Dendritic cell treated with granulocyte-macrophage colony-stimulating factor and Interleukin-4, amounts not matched to agents 40 ng/mL and 50 ng/mL, for 4 days (primary cell): Measurements from ENCODE around the gene SOX15.
A peak's percentile ranks its signal among the peaks of the same experiment; 100 is the strongest.
"Not testable (repeated sequence)": the region's sequence is repeated elsewhere in the genome, so short reads cannot be mapped to it uniquely, and the experiment has no call there.

Source experiments
- H3K27ac Mint-ChIP-seq: one replicate; pipeline ENCODE4 v1.8.0; 2022; ENCODE audit warnings: mild to moderate bottlenecking, mixed read lengths
- H3K27me3 Mint-ChIP-seq: one replicate; pipeline ENCODE4 v1.8.0; 2022; ENCODE audit warnings: mild to moderate bottlenecking, mixed read lengths
- H3K36me3 Mint-ChIP-seq: one replicate; pipeline ENCODE4 v1.8.0; 2022; ENCODE audit warnings: low read depth, mixed read lengths
- H3K4me1 Mint-ChIP-seq: one replicate; pipeline ENCODE4 v1.8.0; 2022; ENCODE audit warnings: low read depth, mixed read lengths
- H3K4me3 Mint-ChIP-seq: one replicate; pipeline ENCODE4 v1.8.0; 2022; ENCODE audit warnings: mild to moderate bottlenecking, moderate library complexity, mixed read lengths
- H3K9me3 Mint-ChIP-seq: one replicate; pipeline ENCODE4 v1.8.0; 2022; ENCODE audit warnings: mixed read lengths
- intact Hi-C: fragments of 100-400 bp; cut with micrococcal nuclease; formaldehyde crosslinking; loops from one replicate; pipeline ENCODE4 v1.15.0; 2022

SOX15 gene

DNA sequence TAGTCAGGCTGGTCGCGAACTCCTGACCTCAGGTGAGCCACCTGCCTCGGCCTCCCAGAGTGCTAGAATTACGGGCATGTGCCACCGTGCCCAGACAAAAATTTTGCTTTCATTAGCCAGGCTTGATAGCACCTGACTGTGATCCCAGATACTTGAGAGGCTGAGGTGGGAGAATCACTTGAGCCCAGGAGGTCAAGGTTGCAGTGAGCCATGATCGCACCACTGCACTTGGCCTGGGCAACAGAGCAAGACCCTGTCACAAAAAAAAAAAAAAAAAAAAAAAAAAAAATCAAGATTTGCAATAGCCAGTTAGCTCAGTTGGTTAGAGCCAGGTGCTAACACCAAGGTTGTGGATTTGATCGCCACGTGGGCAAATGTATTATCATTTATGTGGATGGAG is 30.9 kb upstream of the SOX15 start:
- peaks cover 16% of the 10 kb centered on the region for H3K36me3 Mint-ChIP-seq
- H3K4me3 Mint-ChIP-seq: no peak overlapping the region
- H3K27me3 Mint-ChIP-seq: no peaks in the 10 kb centered on the region
- no peaks in the 10 kb centered on the region for H3K9me3 Mint-ChIP-seq
- H3K27ac Mint-ChIP-seq: no peak overlapping the region
- intact Hi-C loops: no loop called here
- peaks cover 9% of the 10 kb centered on the region for H3K4me1 Mint-ChIP-seq

DNA sequence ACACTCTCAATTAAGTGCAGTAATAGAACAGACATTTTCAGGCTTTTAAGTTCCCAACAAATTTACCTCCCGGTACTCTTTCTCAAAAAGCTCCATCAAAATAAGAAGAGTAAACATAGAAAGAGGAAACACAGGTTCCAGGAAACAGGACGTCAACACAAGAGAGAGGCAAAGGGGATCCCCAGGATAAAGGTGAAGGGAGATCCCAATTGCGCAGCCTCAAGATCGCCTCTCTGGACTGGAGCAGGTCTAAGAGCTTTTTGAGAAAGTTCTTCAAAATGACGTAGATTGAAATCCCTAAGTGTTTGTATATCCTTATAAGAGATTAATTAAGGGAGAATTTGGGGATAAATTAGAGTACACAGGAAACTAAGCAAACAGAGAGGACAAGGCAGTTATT is 28.7 kb upstream of the SOX15 start:
- peaks cover 14% of the 10 kb centered on the region for H3K36me3 Mint-ChIP-seq
- no peak overlapping the region for H3K27ac Mint-ChIP-seq
- H3K9me3 Mint-ChIP-seq: no peaks in the 10 kb centered on the region
- intact Hi-C loops: no loop called here
- H3K4me3 Mint-ChIP-seq: no peak overlapping the region
- H3K4me1 Mint-ChIP-seq: peaks cover 11% of the 10 kb centered on the region
- no peaks in the 10 kb centered on the region for H3K27me3 Mint-ChIP-seq

DNA sequence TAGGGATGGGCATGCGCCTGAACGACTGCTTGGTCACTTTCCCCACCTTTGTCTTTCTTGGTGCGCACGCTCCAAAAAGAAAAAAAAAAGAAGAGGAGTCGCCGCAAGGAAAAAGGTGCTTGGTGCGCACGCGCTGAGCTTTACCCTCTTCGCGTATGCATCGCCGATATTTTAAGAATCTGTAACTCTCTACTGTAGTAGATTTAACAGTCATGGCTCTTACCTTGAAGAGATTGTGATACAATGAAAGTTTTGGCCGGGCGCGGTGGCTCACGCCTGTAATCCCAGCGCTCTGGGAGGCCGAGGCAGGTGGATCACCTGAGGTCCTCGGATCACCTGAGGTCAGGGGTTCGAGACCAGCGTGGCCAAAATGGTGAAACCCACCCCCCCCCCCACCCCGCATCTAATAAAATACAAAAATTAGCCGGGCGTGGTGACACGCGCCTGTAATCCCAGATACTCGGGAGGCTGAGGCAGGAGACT is 25.4 kb upstream of the SOX15 start:
- Mint-ChIP-seq H3K9me3 (no peaks in the 10 kb centered on the region), H3K4me1 (peaks cover 43% of the 10 kb centered on the region), H3K27me3 (no peaks in the 10 kb centered on the region), H3K36me3 (peaks cover 35% of the 10 kb centered on the region), H3K4me3 (peak overlapping the region; percentile 92), H3K27ac (peak overlapping the region; percentile 80)
- intact Hi-C loops: loop anchor here (1.0 kb wide), 1 partner anchor 12 kb away; the partner anchor contains the start of gene SAT2

DNA sequence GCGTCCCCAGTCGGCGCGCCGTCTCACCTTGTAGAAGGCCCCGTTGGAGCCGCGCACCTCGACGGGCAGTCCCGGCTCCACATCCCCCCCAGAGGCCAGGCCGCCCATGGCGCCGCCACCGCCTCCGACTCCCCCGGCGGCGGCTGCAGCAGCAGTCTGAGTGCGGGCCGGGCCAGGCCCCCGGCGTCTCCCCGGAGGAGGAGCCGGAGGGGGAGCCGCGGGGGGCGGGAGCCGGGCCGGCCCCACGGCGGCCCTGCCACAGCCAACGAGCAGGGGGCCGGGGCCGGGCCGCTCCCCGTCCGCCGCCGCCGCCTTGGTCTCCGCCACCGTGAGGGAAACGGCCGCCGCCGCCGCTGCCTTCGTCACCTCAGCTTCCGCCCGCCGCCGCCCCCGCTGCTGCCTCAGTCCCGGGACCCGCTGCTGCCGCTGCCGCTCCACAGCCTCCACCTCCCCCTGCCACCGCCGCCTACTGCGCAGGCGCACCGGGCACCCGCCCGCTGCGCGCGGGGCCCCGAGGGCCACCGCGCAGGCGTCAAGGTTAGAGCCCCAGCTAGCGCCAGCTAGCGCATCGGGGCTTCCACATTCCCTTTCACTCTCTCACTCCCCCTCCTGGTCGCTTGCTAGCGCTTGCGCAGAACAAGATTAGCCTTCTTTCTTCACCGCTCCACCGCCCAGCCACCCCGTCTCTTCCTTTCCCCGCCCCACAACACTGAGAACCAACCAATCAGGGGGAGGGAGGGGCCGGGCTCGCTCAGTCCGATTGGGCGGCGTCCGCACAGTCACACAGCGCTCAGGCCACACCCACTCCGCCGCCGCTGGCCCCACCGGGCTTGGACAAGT is 24.8 kb upstream of the SOX15 start, which contains the start of gene FXR2:
Gene FXR2, minus strand, starts transcription at position 473 of the 840 bp plus-strand sequence. Its CDS starts 365 bp downstream, at position 108.
- H3K27me3 Mint-ChIP-seq: no peaks in the 10 kb centered on the region
- peak within 1 kb of the TSS; percentile 80 for H3K27ac Mint-ChIP-seq
- H3K36me3 Mint-ChIP-seq: peaks cover 37% of the 10 kb centered on the region
- no peaks in the 10 kb centered on the region for H3K9me3 Mint-ChIP-seq
- H3K4me3 Mint-ChIP-seq: peak within 1 kb of the TSS; percentile 92
- intact Hi-C loops: loop anchor here (1.0 kb wide), 1 partner anchor 13 kb away; the partner anchor contains the start of gene SAT2
- peaks cover 47% of the 10 kb centered on the region for H3K4me1 Mint-ChIP-seq

DNA sequence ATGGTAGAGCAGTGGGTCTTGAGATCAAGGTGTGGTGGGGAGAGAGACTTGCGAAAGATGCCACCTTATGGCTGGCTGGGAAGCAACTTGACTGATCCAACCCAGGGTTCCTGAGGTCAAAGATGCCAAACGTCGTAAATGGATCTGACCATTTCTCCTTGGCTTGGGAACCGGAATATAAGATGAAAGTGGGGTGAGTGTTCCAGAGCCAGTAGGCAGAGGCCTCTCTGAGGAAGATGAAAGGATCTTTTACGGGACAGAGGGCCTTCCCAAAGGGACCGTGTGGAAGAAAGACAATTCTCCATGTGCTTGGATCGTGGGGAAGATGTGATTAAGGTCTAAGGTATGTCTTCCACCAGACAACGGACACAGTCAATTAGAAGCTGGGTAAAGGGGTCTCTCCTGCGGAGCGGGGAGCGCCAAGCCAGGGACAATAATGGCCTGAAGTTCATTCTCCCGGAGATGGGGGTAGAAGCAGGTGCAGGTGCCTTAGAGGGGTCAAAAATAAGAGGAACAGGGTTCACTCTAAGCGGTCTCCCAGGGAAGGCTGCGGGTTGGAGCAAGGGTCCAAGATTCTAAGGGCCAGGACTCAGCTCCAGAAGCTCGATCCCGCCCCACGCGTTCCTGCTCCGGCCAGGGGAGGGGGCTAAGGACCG is 24.0 kb upstream of the SOX15 start:
- no peaks in the 10 kb centered on the region for H3K27me3 Mint-ChIP-seq
- H3K36me3 Mint-ChIP-seq: peaks cover 41% of the 10 kb centered on the region
- peaks cover 52% of the 10 kb centered on the region for H3K4me1 Mint-ChIP-seq
- intact Hi-C loops: no loop called here
- peak overlapping the region; percentile 92 for H3K4me3 Mint-ChIP-seq
- no peaks in the 10 kb centered on the region for H3K9me3 Mint-ChIP-seq
- H3K27ac Mint-ChIP-seq: peak overlapping the region; percentile 80

DNA sequence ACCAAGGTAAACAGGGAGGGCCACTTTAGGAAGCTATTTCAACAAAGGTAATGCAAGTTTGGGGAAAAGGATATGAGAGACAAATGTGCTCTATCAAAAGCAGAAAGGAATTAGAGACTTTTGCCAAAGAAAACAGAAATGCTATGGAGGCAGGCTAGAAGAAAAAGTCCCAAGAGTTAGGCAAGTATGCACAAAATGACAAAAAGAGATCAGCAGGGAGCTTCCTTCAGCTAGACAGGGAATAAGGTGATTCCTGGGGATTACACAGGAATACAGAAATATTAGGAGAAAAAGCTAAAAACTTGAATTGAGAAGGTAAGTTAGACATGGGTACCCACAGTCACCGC is 22.4 kb upstream of the SOX15 start:
- Mint-ChIP-seq H3K27me3 (no peaks in the 10 kb centered on the region), H3K36me3 (peaks cover 48% of the 10 kb centered on the region), H3K4me3 (peak overlapping the region; percentile 55), H3K4me1 (peaks cover 47% of the 10 kb centered on the region), H3K27ac (peak overlapping the region; percentile 28), H3K9me3 (no peaks in the 10 kb centered on the region)
- intact Hi-C loops: no loop called here

DNA sequence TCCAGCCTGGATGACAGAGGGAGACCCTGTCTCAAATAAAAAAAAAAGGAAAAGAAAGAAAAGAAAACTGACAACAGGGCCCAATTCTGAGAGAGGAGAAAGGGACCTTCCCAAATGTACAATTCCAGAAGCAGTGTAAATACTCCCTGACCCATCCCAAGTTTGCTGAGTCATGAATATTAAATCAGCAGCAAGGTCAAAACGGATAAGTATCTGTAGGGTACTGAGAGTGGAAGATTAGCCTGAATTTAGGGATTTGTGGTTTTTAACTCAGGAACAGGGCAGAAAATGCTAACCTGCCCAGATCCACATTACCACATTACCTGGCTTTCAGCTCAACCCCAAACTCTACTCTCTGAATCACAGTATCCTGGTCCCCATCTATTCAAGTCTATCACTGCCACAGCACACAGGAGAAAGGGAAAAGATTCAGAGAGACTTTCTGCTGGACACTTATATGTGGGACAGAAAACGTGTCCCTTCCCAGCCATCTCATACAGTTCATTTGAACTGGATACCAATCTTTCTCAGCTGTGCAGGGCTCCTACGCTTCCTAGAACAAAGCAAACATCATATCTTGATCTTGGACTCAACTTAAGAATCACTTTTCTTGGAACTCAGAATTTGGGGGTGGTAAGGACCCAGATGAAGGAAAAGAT is 21.9 kb upstream of the SOX15 start:
- Mint-ChIP-seq H3K9me3 (no peaks in the 10 kb centered on the region), H3K27ac (peak overlapping the region; percentile 28), H3K36me3 (peaks cover 48% of the 10 kb centered on the region), H3K4me3 (peak overlapping the region; percentile 55), H3K27me3 (no peaks in the 10 kb centered on the region), H3K4me1 (peaks cover 47% of the 10 kb centered on the region)
- intact Hi-C loops: no loop called here

DNA sequence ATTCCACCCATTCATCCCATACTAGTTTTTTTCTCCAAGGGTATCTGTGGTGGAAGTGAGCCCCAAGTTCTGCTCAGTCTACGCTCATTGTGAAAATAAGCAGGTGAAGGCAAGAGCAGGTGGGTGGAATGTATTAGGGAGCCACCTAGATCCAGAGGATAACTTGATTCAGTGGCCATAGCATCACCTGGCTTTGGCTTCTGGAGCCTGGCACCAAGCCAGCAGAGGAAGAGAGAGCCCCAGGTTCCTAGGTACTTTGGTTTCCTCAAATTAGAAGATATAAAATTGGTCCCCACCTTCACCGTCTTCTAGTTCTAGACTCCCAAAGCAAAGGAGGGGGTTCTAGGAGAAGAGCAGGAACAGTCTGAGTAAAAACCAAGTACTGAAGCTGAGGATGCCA is 20.7 kb upstream of the SOX15 start:
- H3K27ac Mint-ChIP-seq: no peak overlapping the region
- peaks cover 52% of the 10 kb centered on the region for H3K4me1 Mint-ChIP-seq
- H3K36me3 Mint-ChIP-seq: peaks cover 58% of the 10 kb centered on the region
- intact Hi-C loops: no loop called here
- H3K27me3 Mint-ChIP-seq: no peaks in the 10 kb centered on the region
- H3K9me3 Mint-ChIP-seq: no peaks in the 10 kb centered on the region
- H3K4me3 Mint-ChIP-seq: no peak overlapping the region

DNA sequence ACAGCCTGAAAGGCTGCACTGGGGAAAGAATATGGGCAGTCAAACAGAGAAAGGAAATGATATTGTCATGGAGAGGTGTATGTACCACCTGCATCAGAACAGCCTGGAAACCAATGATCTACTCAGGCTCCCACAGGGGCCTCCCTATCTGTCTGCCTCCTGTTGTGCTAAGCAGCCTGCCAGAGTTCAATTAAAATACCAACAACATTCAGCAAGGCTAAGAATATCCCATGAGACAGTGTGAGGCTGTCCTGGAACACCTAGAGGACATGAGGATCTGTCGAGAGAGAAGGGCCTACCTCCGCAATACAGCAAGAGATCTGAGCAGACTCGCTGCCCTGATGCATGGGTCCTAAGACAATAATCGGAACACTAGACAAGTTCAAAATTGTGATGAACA is 16.4 kb upstream of the SOX15 start:
- Mint-ChIP-seq H3K27ac (no peak overlapping the region), H3K36me3 (peaks cover 76% of the 10 kb centered on the region), H3K27me3 (no peaks in the 10 kb centered on the region), H3K4me3 (no peak overlapping the region), H3K4me1 (peaks cover 23% of the 10 kb centered on the region), H3K9me3 (no peaks in the 10 kb centered on the region)
- intact Hi-C loops: no loop called here

DNA sequence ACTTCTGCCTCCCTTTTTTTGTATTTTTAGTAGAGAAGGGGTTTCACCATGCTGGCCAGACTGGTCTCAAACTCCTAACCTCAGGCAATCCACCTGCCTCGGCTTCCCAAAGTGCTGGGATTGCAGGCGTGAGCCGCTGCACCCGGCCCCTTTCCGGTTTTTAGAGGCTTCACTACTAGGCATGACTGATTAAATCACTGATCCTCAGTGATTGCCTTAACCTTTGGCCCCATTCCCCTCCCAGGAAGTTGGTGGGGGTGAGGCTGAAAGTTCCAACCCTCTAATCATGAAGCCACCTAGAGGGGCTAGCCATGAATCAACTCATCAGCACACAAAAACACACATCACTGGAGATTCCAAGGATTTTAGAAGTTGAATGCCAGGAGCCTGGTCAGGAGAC is 7.7 kb upstream of the SOX15 start:
- H3K27ac Mint-ChIP-seq, H3K27me3 Mint-ChIP-seq, H3K9me3 Mint-ChIP-seq, H3K4me1 Mint-ChIP-seq, intact Hi-C loops, H3K4me3 Mint-ChIP-seq: not testable (repeated sequence)
- H3K36me3 Mint-ChIP-seq: peaks cover 96% of the 10 kb centered on the region

DNA sequence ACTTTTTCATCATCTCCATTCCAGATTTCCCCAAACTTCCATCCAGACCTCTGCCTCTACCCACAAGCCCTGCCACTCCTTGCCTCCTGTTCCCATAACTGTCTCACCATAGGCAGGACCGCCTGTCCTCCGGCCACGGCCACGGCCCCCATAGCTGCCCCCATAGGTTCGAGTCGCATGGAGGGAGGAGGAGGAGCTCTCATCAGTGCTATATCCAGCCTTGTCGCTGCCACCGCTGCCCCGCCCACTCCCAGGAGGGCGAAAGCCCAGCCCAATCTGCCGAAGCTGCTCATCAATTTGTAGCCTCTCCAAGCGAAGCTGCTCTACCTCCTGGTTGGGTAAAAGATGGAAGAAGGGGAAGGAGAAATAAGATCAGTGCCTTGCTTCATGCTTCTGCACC is 3.4 kb upstream of the SOX15 start:
- H3K36me3 Mint-ChIP-seq: peaks cover 93% of the 10 kb centered on the region

DNA sequence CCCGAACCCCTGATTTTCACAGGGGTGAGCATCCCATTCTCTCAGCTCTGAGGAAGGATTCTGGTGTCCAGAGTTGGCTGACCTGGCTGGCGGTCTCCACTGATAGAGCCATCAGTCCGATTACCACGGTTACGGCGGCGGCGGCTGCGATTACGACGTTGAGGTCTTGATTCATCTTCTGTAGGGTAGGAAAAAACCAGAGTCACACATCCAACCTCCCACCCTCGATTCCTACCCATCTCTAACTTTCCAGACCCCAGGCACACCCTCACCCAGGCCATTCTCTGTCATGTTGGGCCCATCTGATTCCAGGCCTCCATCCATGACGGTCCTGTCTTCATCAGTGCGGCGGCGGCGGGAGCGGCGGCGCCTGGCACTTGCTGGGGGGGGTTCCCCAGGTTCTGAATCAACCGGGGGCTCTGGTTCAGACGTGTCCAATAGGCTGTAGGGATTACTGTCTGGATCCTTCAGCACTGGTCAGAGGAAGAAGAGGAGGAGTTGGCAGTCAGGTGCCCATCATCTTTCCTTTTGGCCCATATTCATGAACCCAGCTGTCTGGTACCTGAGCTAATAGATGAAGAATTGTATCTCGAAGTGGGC is 2.6 kb upstream of the SOX15 start:
- no peak overlapping the region for H3K4me3 Mint-ChIP-seq
- intact Hi-C loops: no loop called here
- H3K27ac Mint-ChIP-seq: no peak overlapping the region
- peaks cover 94% of the 10 kb centered on the region for H3K36me3 Mint-ChIP-seq
- peaks cover 23% of the 10 kb centered on the region for H3K4me1 Mint-ChIP-seq
- H3K9me3 Mint-ChIP-seq: no peaks in the 10 kb centered on the region
- no peaks in the 10 kb centered on the region for H3K27me3 Mint-ChIP-seq

More for the DNA sequence above, 3.4 kb upstream of the SOX15 start:
- H3K27ac Mint-ChIP-seq: no peak overlapping the region
- intact Hi-C loops: no loop called here
- no peaks in the 10 kb centered on the region for H3K27me3 Mint-ChIP-seq
- H3K4me3 Mint-ChIP-seq: no peak overlapping the region
- H3K4me1 Mint-ChIP-seq: peaks cover 15% of the 10 kb centered on the region
- H3K9me3 Mint-ChIP-seq: no peaks in the 10 kb centered on the region

DNA sequence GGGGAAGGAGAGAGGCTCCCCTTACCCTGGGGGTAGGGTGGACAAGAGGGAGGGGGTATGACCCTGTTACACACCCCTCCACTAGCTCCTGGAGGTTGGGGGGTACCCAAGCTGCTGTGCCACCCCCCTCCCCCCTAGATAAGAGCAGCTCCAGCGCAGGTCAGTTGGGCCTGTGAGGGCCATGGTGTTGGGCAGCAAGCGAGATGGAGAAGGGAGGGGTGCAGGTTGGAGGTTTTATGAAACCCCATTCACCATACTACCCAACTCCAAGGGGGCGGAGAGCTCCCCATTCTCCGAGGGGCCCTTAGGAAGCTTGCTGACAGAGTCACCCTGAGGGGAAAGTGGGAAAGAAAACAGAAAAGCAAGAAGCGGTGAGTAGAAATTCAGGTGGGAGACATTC is 1.7 kb upstream of the SOX15 start:
- Mint-ChIP-seq H3K36me3 (peaks cover 94% of the 10 kb centered on the region), H3K9me3 (no peaks in the 10 kb centered on the region)
- intact Hi-C loops: no loop called here

DNA sequence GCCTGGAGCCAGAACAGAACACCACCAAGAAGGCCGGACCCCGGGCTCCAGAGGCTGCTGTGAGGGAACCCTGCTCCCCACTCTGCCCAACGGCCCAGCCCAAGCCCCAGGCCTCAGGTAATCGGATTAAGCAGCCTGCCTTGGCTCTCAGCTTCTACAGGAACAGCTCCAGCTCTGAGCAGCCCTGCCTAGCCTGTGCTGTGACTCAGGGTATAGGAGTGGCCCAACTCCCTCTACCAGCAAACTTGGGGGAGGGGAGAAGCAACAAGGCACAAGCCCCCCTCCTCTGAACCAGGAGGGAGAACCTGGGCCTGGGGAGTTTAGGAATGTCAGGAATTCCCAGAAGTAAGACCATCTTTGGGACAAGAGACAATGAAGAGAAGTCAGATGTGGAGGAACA is 849 bp upstream of the SOX15 start:
- intact Hi-C loops: no loop called here
- Mint-ChIP-seq H3K4me3 (no peak overlapping the region), H3K9me3 (no peaks in the 10 kb centered on the region), H3K27ac (no peak overlapping the region), H3K27me3 (no peaks in the 10 kb centered on the region), H3K4me1 (peaks cover 37% of the 10 kb centered on the region), H3K36me3 (peaks cover 95% of the 10 kb centered on the region)

More for the DNA sequence above, 1.7 kb upstream of the SOX15 start:
- Mint-ChIP-seq H3K4me1 (peaks cover 32% of the 10 kb centered on the region), H3K4me3 (no peak overlapping the region), H3K27ac (peak overlapping the region; percentile 18), H3K27me3 (no peaks in the 10 kb centered on the region)
